Spleen (tissue), 11 donors: Measurements from ENCODE around the gene DISP2. TPM values are rescaled to one million over a fixed set of nuclear protein-coding genes. Genes with fewer than 3 reads are reported as not detected.

Experiments
- DNase-seq: peaks from one replicate; pipeline ENCODE4 v3.0.0-alpha.2; 2020
- H3K27ac ChIP-seq, 8 donors: fragments of 200-600 bp; sonication (generic) in 7 of 8; 1 replicate in 4 of 8; 2 replicates in 4 of 8; pipeline versions ENCODE4 v1.5.0 to v1.8.0; 2016 to 2021; ENCODE audit warnings: inconsistent platforms in 4 of 8, mild to moderate bottlenecking in 4 of 8, moderate library complexity in 1 of 8
- H3K27me3 ChIP-seq, 7 donors: fragments of 200-600 bp; sonication (generic) in 6 of 7; replicated peaks in 1 of 7; 1 replicate in 4 of 7; 2 replicates in 3 of 7; pipeline versions ENCODE4 v1.5.0 to v1.8.0; 2016 to 2021; ENCODE audit warnings: inconsistent platforms in 3 of 7, mild to moderate bottlenecking in 1 of 7
- H3K36me3 ChIP-seq, 6 donors: fragments of 200-600 bp; sonication (generic) in 5 of 6; 1 replicate in 4 of 6; 2 replicates in 2 of 6; pipeline versions ENCODE4 v1.5.0 to v1.8.0; 2016 to 2021; ENCODE audit warnings: inconsistent platforms in 2 of 6
- H3K4me1 ChIP-seq, 6 donors: fragments of 200-600 bp; sonication (generic) in 5 of 6; 1 replicate in 3 of 6; 2 replicates in 3 of 6; pipeline versions ENCODE4 v1.5.0 to v1.8.0; 2016 to 2021; ENCODE audit warnings: inconsistent platforms in 3 of 6
- H3K4me3 ChIP-seq, 8 donors: fragments of 200-600 bp; sonication (generic) in 7 of 8; 1 replicate in 4 of 8; 2 replicates in 4 of 8; pipeline versions ENCODE4 v1.5.0 to v1.8.0; 2016 to 2021; ENCODE audit warnings: inconsistent platforms in 4 of 8, mild to moderate bottlenecking in 4 of 8, moderate library complexity in 2 of 8
- H3K9me3 ChIP-seq, 8 donors: fragments of 200-600 bp; sonication (generic) in 7 of 8; 1 replicate in 4 of 8; 2 replicates in 4 of 8; pipeline versions ENCODE4 v1.5.0 to v1.8.0; 2016 to 2021; ENCODE audit warnings: inconsistent platforms in 4 of 8
- POLR2A ChIP-seq, 3 donors: fragments of 450-650 bp; IDR thresholded peaks; one replicate each; pipeline ENCODE4 v1.5.1; 2017; ENCODE audit warnings: antibody characterized with exemption in 3 of 3, mild to moderate bottlenecking in 1 of 3
- POLR2AphosphoS5 ChIP-seq, 3 donors: sonication (generic); formaldehyde crosslinking; IDR thresholded peaks; one replicate each; pipeline ENCODE4 v1.5.1; 2017; ENCODE audit warnings: antibody characterized with exemption in 3 of 3
- WGBS, 5 donors: extraction: QIAGEN DNeasy Blood & Tissue Kit in 3 of 5; methylation state at CpG; one replicate each; pipeline versions ENCODE4 v1.1.5 to v1.1.7; 2013 to 2018; 5-methylcytosine and 5-hydroxymethylcytosine counted together
- intact Hi-C: fragments of 100-400 bp; cut with DNase I; formaldehyde crosslinking; loops from one replicate; pipeline ENCODE4 v1.15.0; 2023; ENCODE audit warnings: low total_unique reads
- polyA plus RNA-seq, 3 donors: library from polyadenylated mRNA; stranded (reverse); fragments of 200-250 nt; gene quantifications; one replicate each; pipeline ENCODE4 v1.2.1, GENCODE V29; 2013
- total RNA-seq, 7 donors: library from RNA; depleted of rRNA in 3 of 7; stranded (reverse); fragments of >200 nt in 3 of 7; fragmentation: NEBNext Ultra II Directional in 4 of 7; extraction: Animal tissue kit (Norgen Biotek cat#: 25700) in 4 of 7; gene quantifications; one replicate each; pipeline versions ENCODE4 v1.1.0 to v1.2.1, GENCODE V29; 2016 to 2021
- TF ChIP-seq, protein P1 (sequence below), 11 experiments: fragments of 200-600 bp in 7 of 11; fragments of 450-650 bp in 4 of 11; sonication (generic) in 4 of 11; IDR thresholded peaks in 8 of 11; conservative IDR thresholded peaks in 3 of 11; 1 replicate in 7 of 11; 2 replicates in 4 of 11; pipeline versions ENCODE4 v1.4.0 to v1.8.0; 2016 to 2021; ENCODE audit warnings: antibody characterized with exemption in 11 of 11, inconsistent platforms in 4 of 11, mild to moderate bottlenecking in 1 of 11
- donor health status: healthy with polysubstance abuse.
- donor health status: DM: no; HTN: no; CAD: no; lungs with moderate emphysema.
- donor health status: DM: no; HTN: no; CAD: no.
- donor health status: Bipolar disorder and iron deficiency.
- donor health status: healthy.
- donor health status: DM: no; HTN: no; CAD: no.
- donor health status: DM: yes; HTN: yes; CAD: no.

The DISP2 gene
- total and polyA plus RNA-seq, 10 donors: 0.05 to 3.0 (median 0.54) TPM; not detected in 1

DNA sequence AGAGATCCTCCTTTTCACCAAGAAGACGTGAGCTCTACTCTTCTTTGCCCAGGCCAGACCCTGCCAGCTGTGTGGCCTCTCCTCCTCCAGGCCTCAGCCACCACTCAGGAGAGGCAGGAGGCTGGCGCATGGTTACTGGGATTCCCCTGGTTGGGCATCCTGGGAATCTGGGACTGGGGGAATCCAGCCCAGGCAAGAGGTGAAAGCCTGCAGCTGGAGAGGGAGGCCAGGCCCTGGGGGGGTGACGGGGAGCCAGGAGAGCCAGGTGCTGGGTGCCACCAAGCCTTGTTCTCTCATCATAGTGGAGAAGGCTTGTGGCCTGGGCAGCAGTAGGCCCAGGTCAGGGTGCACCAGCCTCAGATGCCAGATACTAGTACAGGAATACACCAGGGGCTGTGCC lies 23.5 kb upstream of the DISP2 start:
- 43 to 73% (median 55%) methylated on average over 3 of the region's 3 CpGs for WGBS, 5 donors
- Histone ChIP-seq H3K27me3 (peaks cover 0 to 8% (median 0%) of the 10 kb centered on the region in 7 donors), H3K4me1 (peaks cover 35 to 100% (median 74%) of the 10 kb centered on the region in 6 donors), H3K27ac (peak overlapping the region; percentile 63 to 91 (median 84)), H3K4me3 (peak overlapping the region in 1 of 8 donors; percentile 53), H3K9me3 (no peaks in the 10 kb centered on the region), H3K36me3 (no peaks in the 10 kb centered on the region)
- TF ChIP-seq, protein P1, sequence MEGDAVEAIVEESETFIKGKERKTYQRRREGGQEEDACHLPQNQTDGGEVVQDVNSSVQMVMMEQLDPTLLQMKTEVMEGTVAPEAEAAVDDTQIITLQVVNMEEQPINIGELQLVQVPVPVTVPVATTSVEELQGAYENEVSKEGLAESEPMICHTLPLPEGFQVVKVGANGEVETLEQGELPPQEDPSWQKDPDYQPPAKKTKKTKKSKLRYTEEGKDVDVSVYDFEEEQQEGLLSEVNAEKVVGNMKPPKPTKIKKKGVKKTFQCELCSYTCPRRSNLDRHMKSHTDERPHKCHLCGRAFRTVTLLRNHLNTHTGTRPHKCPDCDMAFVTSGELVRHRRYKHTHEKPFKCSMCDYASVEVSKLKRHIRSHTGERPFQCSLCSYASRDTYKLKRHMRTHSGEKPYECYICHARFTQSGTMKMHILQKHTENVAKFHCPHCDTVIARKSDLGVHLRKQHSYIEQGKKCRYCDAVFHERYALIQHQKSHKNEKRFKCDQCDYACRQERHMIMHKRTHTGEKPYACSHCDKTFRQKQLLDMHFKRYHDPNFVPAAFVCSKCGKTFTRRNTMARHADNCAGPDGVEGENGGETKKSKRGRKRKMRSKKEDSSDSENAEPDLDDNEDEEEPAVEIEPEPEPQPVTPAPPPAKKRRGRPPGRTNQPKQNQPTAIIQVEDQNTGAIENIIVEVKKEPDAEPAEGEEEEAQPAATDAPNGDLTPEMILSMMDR (IDR thresholded peaks at IDR 0.05 in 8 of 11, conservative IDR thresholded peaks at IDR 0.05 in 3 of 11): no peak
- peak in 1 of 3 donors; percentile 0 for TF ChIP-seq POLR2AphosphoS5 (IDR thresholded peaks at IDR 0.05)
- intact Hi-C loops: no loop called here
- DNase-seq: no peak

- Histone ChIP-seq H3K4me3 (peak overlapping the region in 1 of 8 donors; percentile 53), H3K36me3 (no peaks in the 10 kb centered on the region), H3K9me3 (no peaks in the 10 kb centered on the region), H3K27me3 (peaks cover 0 to 8% (median 0%) of the 10 kb centered on the region in 7 donors), H3K27ac (peak overlapping the region in 7 of 8 donors; percentile 79 to 91 (median 86)), H3K4me1 (peaks cover 30 to 100% (median 76%) of the 10 kb centered on the region in 6 donors)
- DNase-seq: no peak
- WGBS, 5 donors: 76 to 84% (median 82%) methylated on average over 24 to 26 of the region's 26 CpGs
- TF ChIP-seq, protein P1 (IDR thresholded peaks at IDR 0.05 in 8 of 11, conservative IDR thresholded peaks at IDR 0.05 in 3 of 11): no peak
- TF ChIP-seq POLR2A (IDR thresholded peaks at IDR 0.05) (no peak), POLR2AphosphoS5 (IDR thresholded peaks at IDR 0.05) (no peak)
- intact Hi-C loops: no loop called here
These were observed 22.9 kb upstream of the DISP2 start for GRCh38 chr15:40334941-40335795.

DNA sequence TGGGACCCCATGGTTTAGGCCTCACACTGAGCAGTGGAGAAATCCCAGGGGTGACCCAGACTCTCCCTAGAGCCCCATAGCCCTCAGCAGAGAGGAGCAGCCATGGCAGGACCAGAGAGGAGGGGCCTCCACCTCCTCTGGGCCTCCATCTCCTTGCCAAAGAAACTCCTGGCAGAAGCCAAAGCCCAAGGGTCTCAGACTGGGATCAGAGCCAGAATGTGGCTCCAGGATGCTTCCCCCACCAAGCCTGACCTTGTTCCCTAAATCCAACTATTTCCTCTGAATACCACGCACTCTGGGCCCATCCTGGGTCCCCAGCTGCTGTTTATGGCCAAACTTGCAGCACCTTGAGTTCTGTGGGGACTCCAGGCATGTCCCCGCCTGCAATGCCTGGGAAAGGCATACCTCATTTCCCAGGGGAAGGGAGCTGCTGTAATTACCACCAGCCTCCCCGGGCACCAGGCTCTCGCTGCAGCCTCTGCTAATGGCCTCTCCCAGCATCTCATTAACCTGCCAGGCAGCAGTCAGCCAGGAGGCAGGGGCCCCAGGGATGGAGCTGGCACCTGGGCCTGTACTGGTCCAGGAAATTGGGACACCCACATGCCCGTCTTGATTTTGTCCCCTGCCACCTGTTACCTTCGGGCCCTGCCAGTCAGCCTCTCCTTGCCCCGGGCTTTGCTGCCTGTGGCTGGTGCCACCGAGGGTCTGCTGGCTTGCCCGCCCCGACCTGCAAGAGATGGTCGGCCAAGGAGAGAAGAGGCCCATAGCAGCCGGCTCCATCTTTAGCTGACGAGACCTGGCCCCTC lies 21.9 kb upstream of the DISP2 start:
- no peaks in the 10 kb centered on the region for H3K9me3 ChIP-seq
- intact Hi-C loops: no loop called here
- peaks cover 30 to 100% (median 80%) of the 10 kb centered on the region in 6 donors for H3K4me1 ChIP-seq
- TF ChIP-seq POLR2AphosphoS5 (IDR thresholded peaks at IDR 0.05): no peak
- no peak for DNase-seq
- peaks cover 0 to 8% (median 0%) of the 10 kb centered on the region in 7 donors for H3K27me3 ChIP-seq
- peak overlapping the region in 4 of 8 donors; percentile 4 to 91 (median 87) for H3K27ac ChIP-seq
- whole genome bisulfite sequencing, 5 donors: 67 to 83% (median 69%) methylated on average over 7 to 13 of the region's 13 CpGs
- no peak overlapping the region for H3K4me3 ChIP-seq
- no peaks in the 10 kb centered on the region for H3K36me3 ChIP-seq

GRCh38 chr15:40336744-40337122 lies 21.3 kb upstream of the DISP2 start:
- Histone ChIP-seq H3K4me3 (no peak overlapping the region), H3K27me3 (peaks cover 0 to 8% (median 0%) of the 10 kb centered on the region in 7 donors), H3K4me1 (peaks cover 30 to 98% (median 77%) of the 10 kb centered on the region in 6 donors), H3K9me3 (no peaks in the 10 kb centered on the region), H3K36me3 (no peaks in the 10 kb centered on the region), H3K27ac (peak overlapping the region in 4 of 8 donors; percentile 13 to 88 (median 20))
- intact Hi-C loops: no loop called here
- no peak for DNase-seq
- TF ChIP-seq POLR2A (IDR thresholded peaks at IDR 0.05): no peak
- TF ChIP-seq, protein P1 (IDR thresholded peaks at IDR 0.05 in 8 of 11, conservative IDR thresholded peaks at IDR 0.05 in 3 of 11): peak in 3 of 11 experiments; percentile 20 to 45 (median 34)
- WGBS, 5 donors: 19 to 43% (median 36%) methylated on average over 5 of the region's 5 CpGs
